GM12878 (cell line): ENCODE data around the gene CLRN1. TPM values are rescaled to one million over a fixed set of nuclear protein-coding genes. Genes with fewer than 3 reads are reported as not detected.

ENCODE experiments used
- ATAC-seq: fragments of 200-7000 bp; cut with Tn5 transposase; 3 replicates; pipeline ENCODE4 v1.9.1; 2020; ENCODE audit warnings: mild to moderate bottlenecking, moderate library complexity
- BruUV-seq: library from RNA; stranded (reverse); fragments of 400-500 nt; replicated peaks from 2 replicates; lab custom pipeline; 2021; lab: Mats Ljungman, UMichigan
- CTCF ChIA-PET: fragments of 300-600 bp; sonication (Branson Sonifier 250); formaldehyde crosslinking; extraction: SDS; loops from one replicate; lab custom pipeline; 2021; ENCODE audit warnings: inconsistent platforms; lab: Yijun Ruan, JAX
- POLR2A ChIA-PET: fragments of 350-600 bp; formaldehyde crosslinking; extraction: SDS; loops from one replicate; lab custom pipeline; 2021; ENCODE audit warnings: inconsistent platforms; lab: Charles Lee
- RAD21 ChIA-PET: fragments of 300-600 bp; sonication (Branson Sonifier 250); formaldehyde crosslinking; loops from one replicate; lab custom pipeline; 2023; ENCODE audit warnings: antibody characterized with exemption; ENCODE audit not compliant: unreplicated experiment; lab: Charles Lee
- SMC1A ChIA-PET: fragments of 300-600 bp; sonication (Branson Sonifier 250); formaldehyde crosslinking; loops from one replicate; lab custom pipeline; 2023; ENCODE audit not compliant: unreplicated experiment, uncharacterized antibody; lab: Charles Lee
- DNase-seq: peaks from one replicate; pipeline ENCODE4 v3.0.0-alpha.2; 2011; ENCODE audit warnings: low read depth, low spot score
- FAIRE-seq: peaks from 3 replicates; lab custom pipeline; 2011; peaks lifted over from hg19 to GRCh38; lab: Jason Lieb, UNC
- H2AFZ ChIP-seq: 2 replicates; pipeline ENCODE4 v1.6.0; 2011; ENCODE audit warnings: low read depth, low read length, control low read depth; ENCODE audit not compliant: control insufficient read depth
- H3K27ac ChIP-seq: 2 replicates; pipeline ENCODE4 v1.5.1; 2011; ENCODE audit warnings: control low read depth; ENCODE audit not compliant: control insufficient read depth, insufficient read depth
- H3K27me3 ChIP-seq, 2 experiments: replicated peaks in 1 of 2; 2 replicates each; pipeline versions ENCODE4 v1.6.0 to v1.6.1; 2011; ENCODE audit warnings: low read length in 1 of 2; ENCODE audit not compliant: control insufficient read depth in 2 of 2, insufficient read depth in 2 of 2
- H3K36me3 ChIP-seq, 2 experiments: 2 replicates each; pipeline ENCODE4 v1.5.1; 2011; ENCODE audit warnings: low read length in 1 of 2; ENCODE audit not compliant: control insufficient read depth in 2 of 2, insufficient read depth in 2 of 2
- H3K4me1 ChIP-seq: 2 replicates; pipeline ENCODE4 v1.6.1; 2011; ENCODE audit warnings: mild to moderate bottlenecking, low read length, moderate library complexity, mixed read lengths; ENCODE audit not compliant: control insufficient read depth, insufficient read depth
- H3K4me2 ChIP-seq: 2 replicates; pipeline ENCODE4 v1.6.0; 2011; ENCODE audit warnings: control low read depth; ENCODE audit not compliant: control insufficient read depth, insufficient read depth
- H3K4me3 ChIP-seq: fragments of 200-600 bp; sonication (generic); 2 replicates; pipeline ENCODE4 v1.5.1; 2016
- H3K79me2 ChIP-seq: 2 replicates; pipeline ENCODE4 v1.6.0; 2011; ENCODE audit warnings: low read length; ENCODE audit not compliant: control insufficient read depth, insufficient read depth
- H3K9ac ChIP-seq: 2 replicates; pipeline ENCODE4 v1.8.0; 2011; ENCODE audit warnings: low read length, control low read depth, mixed read lengths; ENCODE audit not compliant: control insufficient read depth, insufficient read depth
- H3K9me3 ChIP-seq: replicated peaks from 3 replicates; pipeline ENCODE4 v1.5.1; 2011; ENCODE audit warnings: mild to moderate bottlenecking, low read length; ENCODE audit not compliant: control insufficient read depth, insufficient read depth
- H4K20me1 ChIP-seq: 2 replicates; pipeline ENCODE4 v1.6.0; 2011; ENCODE audit not compliant: control insufficient read depth, insufficient read depth
- ASH2L ChIP-seq: fragments of 300-600, 200-600 bp; sonication (generic); IDR thresholded peaks from 2 replicates; pipeline ENCODE4 v1.6.1; 2017; ENCODE audit warnings: low read depth, mild to moderate bottlenecking, borderline replicate concordance
- BCL3 ChIP-seq: IDR thresholded peaks from 2 replicates; pipeline ENCODE4 v1.6.1; 2011; ENCODE audit warnings: borderline replicate concordance, low read depth, mild to moderate bottlenecking, moderate library complexity, low read length; ENCODE audit not compliant: insufficient read depth, poor library complexity, severe bottlenecking
- MEF2B ChIP-seq: fragments of 450-650 bp; IDR thresholded peaks from 2 replicates; pipeline ENCODE4 v1.6.1; 2018; ENCODE audit warnings: mild to moderate bottlenecking, moderate library complexity; ENCODE audit not compliant: partially characterized antibody, poor library complexity, severe bottlenecking
- NFYA ChIP-seq: IDR thresholded peaks from 2 replicates; pipeline ENCODE4 v1.6.1; 2011; ENCODE audit warnings: low read depth, mild to moderate bottlenecking, low read length, improper control_type of control experiment, borderline replicate concordance
- TCF7 ChIP-seq: IDR thresholded peaks from 2 replicates; pipeline ENCODE4 v1.6.1; 2014; ENCODE audit warnings: antibody characterized with exemption, borderline replicate concordance
- ZBTB4 ChIP-seq: fragments of 450-650 bp; formaldehyde crosslinking; IDR thresholded peaks from 2 replicates; pipeline ENCODE4 v1.4.0; 2022; ENCODE audit warnings: mild to moderate bottlenecking, moderate library complexity
- WGBS: methylation state at CpG from one replicate; pipeline ENCODE4 v1.1.6; 2016; ENCODE audit warnings: low lambda C conversion rate; ENCODE audit not compliant: insufficient replicate concordance, insufficient coverage; ENCODE audit errors: missing lambda C conversion rate; 5-methylcytosine and 5-hydroxymethylcytosine counted together
- in situ Hi-C: fragments of 300-500 bp; cut with MboI; formaldehyde crosslinking; loops from 9 replicates; pipeline ENCODE4 v1.14.3; 2018; ENCODE audit warnings: mixed read lengths
- intact Hi-C: fragments of 100-400 bp; cut with micrococcal nuclease; formaldehyde crosslinking; loops from one replicate; pipeline ENCODE4 v1.14.2; 2022; ENCODE audit not compliant: unreplicated experiment
- polyA plus RNA-seq, 11 experiments: library from polyadenylated mRNA; depleted of rRNA in 4 of 11; unstranded in 6 of 11; stranded (reverse) in 5 of 11; fragments of >200 nt; fragmentation: Nextera tagmentation in 4 of 11; fragmentation: Illumina TruSeq in 1 of 11; extraction: Ambion mirVana in 4 of 11; extraction: Trizol in 1 of 11; gene quantifications; 1 replicate in 1 of 11; 2 replicates in 10 of 11; pipeline versions ENCODE4 v1.2.1 to v1.2.3, GENCODE V29; 2011 to 2016; ENCODE audit warnings: inconsistent platforms in 2 of 11, missing spikeins in 2 of 11, low read depth in 1 of 11
- total RNA-seq, 4 experiments: library from RNA; depleted of rRNA in 3 of 4; stranded (reverse); fragments of >200 nt in 3 of 4; fragmentation: Illumina TruSeq in 1 of 4; extraction: Trizol in 1 of 4; gene quantifications; 2 replicates each; pipeline versions ENCODE4 v1.2.1 to v1.2.3, GENCODE V29; 2013 to 2021
- TF ChIP-seq, protein P1 (sequence below): fragments of 450-650 bp; IDR thresholded peaks from 2 replicates; pipeline ENCODE4 v1.6.1; 2017; ENCODE audit warnings: mild to moderate bottlenecking, low read depth, inconsistent platforms; ENCODE audit not compliant: poor library complexity, severe bottlenecking
- TF ChIP-seq, protein P2 (sequence below): fragments of 450-650 bp; conservative IDR thresholded peaks from 2 replicates; pipeline ENCODE4 v1.6.1; 2017; ENCODE audit warnings: mild to moderate bottlenecking, moderate library complexity

Gene CLRN1
- total and polyA plus RNA-seq, 10 of the 15 experiments (the other 5 are each of a cell fraction or from before 2014, with no cell fraction given), result not detected

DNA sequence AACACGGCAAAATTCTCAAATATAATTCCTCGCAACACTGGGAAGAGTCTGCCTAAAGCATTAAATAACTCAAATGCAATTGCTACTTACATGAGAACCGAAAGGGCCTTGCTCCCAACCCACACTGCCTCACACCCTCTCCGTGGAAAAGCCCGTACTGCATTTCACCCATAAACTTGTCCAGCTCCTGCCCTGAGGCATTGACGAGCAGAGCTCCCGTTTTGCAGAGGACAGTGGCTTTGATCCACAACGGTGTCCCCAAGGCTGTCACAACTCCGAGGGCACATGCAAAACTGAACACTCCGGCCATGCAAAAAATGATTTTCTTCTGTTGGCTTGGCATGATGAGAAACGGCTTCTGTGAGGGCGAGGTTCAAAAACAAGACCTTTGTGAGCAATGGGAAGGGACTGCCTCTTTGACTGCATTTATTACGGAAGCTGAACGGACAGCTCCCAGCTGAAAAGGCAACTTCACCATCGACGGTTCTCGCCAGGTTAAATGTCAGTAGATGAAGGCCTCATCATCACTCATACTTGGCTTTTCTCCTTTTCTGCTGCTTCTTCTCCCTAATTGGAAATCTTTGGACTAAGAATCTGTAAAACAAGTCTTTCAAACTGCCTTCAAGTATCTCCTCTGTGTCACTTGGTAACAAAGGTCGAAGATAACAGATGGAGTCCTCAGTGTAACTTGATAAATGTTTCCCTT, at the start of gene CLRN1 (continued):
- TF ChIP-seq BCL3 (no peak), NFYA (no peak)
- TF ChIP-seq, protein P1, sequence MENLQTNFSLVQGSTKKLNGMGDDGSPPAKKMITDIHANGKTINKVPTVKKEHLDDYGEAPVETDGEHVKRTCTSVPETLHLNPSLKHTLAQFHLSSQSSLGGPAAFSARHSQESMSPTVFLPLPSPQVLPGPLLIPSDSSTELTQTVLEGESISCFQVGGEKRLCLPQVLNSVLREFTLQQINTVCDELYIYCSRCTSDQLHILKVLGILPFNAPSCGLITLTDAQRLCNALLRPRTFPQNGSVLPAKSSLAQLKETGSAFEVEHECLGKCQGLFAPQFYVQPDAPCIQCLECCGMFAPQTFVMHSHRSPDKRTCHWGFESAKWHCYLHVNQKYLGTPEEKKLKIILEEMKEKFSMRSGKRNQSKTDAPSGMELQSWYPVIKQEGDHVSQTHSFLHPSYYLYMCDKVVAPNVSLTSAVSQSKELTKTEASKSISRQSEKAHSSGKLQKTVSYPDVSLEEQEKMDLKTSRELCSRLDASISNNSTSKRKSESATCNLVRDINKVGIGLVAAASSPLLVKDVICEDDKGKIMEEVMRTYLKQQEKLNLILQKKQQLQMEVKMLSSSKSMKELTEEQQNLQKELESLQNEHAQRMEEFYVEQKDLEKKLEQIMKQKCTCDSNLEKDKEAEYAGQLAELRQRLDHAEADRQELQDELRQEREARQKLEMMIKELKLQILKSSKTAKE, result no peak

GRCh38 chr3:151016478-151016795, 43.9 kb upstream of the CLRN1 start:
- Histone ChIP-seq H3K79me2 (no peaks in the 10 kb centered on the region), H3K27ac (no peak overlapping the region), H3K9ac (no peak overlapping the region), H4K20me1 (no peaks in the 10 kb centered on the region), H3K4me3 (no peak overlapping the region), H3K4me2 (no peak overlapping the region), H2AFZ (no peak overlapping the region), H3K27me3 (peaks cover 0 to 1% of the 10 kb centered on the region in 2 experiments; a peak in 2 of 4 replicates), H3K4me1 (no peaks in the 10 kb centered on the region), H3K9me3 (no peaks in the 10 kb centered on the region), H3K36me3 (no peaks in the 10 kb centered on the region)
- FAIRE-seq (no peak), ATAC-seq (no peak), DNase-seq (no peak)
- intact Hi-C loops, result no loop called here
- 23% methylated on average over 2 of the region's 2 CpGs for WGBS
- ChIA-PET POLR2A (no interaction called here), SMC1A (no interaction called here), CTCF (no interaction called here), RAD21 (no interaction called here)
- TF ChIP-seq BCL3 (no peak), ASH2L (no peak), ZBTB4 (CRISPR knock-in tag) (no peak), MEF2B (no peak), TCF7 (no peak)
- TF ChIP-seq, protein P2, sequence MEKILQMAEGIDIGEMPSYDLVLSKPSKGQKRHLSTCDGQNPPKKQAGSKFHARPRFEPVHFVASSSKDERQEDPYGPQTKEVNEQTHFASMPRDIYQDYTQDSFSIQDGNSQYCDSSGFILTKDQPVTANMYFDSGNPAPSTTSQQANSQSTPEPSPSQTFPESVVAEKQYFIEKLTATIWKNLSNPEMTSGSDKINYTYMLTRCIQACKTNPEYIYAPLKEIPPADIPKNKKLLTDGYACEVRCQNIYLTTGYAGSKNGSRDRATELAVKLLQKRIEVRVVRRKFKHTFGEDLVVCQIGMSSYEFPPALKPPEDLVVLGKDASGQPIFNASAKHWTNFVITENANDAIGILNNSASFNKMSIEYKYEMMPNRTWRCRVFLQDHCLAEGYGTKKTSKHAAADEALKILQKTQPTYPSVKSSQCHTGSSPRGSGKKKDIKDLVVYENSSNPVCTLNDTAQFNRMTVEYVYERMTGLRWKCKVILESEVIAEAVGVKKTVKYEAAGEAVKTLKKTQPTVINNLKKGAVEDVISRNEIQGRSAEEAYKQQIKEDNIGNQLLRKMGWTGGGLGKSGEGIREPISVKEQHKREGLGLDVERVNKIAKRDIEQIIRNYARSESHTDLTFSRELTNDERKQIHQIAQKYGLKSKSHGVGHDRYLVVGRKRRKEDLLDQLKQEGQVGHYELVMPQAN, result no peak
- BruUV-seq, result no TSS peak
- in situ Hi-C loops, result no loop called here
